Glomerular visceral epithelial cell (primary cell): ENCODE results near the gene INTU.

ENCODE experiments used
- DNase-seq: peaks from one replicate; pipeline ENCODE4 v3.0.0-alpha.2; 2016; ENCODE audit errors: extremely low spot score

INTU gene

DNA sequence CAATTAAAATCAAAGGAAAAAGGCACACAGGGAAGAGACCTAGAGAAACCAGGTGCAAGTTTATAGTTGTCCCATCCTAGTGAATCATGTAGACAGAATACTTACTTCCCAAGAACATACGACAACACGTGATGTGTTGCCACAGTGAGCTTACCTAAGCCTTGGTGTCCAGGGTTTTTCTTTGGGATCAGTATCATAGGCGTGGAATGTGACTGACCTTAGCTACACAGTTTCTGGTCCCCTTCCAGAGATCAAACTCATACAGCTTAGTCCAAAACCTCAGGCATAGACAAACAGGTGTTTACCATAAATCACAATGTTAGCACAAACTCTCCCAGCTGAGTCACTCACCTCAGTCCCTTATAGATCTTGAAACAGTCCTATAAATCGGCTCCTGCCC, 115.1 kb downstream of the INTU start:
- no peak for DNase-seq

GRCh38 chr4:127748957-127749356, 116.2 kb downstream of the INTU start:
- DNase-seq, result no peak

GRCh38 chr4:127756906-127757305, 124.1 kb downstream of the INTU start:
- no peak for DNase-seq

- DNase-seq, result no peak
Observed at GRCh38 chr4:127759228-127759820, 126.6 kb downstream of the INTU start.

DNA sequence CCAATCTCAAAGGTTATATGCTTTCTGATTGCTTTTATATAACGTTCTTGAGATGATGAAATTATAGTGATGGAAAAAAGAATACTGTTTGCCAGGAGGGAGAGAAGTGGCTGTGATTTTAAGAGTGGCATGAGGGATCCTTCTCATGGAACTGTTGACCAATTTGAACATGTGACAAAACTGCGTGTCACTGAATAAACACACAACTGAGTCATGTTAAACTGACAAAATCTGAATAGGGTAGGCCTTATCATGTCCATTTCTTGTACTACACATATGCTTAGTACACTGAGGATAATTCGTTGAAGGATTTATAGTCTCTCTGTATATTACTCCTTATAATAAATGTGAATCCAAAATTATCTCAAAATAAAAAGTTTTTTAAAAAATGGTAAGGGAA, 127.1 kb downstream of the INTU start:
- no peak for DNase-seq

DNA sequence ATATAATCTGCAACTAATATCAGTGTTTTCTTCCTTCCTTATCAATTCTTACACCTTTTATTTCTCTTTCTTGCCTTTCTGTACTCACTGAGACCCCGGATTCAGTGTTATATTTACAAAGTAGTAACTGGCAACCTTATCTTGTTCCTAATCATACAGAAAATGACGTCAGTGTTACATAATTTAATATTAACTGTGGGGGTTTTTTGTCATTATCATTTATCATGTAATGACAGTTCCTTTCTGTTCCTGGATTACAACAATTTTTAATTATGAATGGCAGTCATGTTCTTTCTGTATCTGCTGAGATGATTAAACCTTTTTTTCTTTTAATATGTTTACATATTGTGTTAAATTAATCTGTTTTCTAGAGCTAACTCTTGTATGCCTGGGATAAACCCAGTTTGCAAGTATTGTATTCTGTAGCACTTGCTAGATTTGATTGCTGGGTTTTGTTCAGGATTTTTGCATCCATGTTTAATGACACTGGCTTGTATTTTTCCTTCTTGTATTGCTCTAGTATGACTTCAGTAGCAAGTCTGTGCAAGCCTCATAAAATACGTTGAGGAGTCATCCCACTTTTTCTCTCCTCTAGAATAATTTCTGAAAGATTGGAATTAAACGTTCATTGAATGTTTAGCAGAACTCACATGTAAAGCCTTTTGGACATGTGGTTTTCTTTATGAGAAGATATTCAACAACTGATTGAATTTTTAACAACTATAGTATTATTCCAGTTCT, 138.9 kb downstream of the INTU start:
- DNase-seq, result no peak

DNA sequence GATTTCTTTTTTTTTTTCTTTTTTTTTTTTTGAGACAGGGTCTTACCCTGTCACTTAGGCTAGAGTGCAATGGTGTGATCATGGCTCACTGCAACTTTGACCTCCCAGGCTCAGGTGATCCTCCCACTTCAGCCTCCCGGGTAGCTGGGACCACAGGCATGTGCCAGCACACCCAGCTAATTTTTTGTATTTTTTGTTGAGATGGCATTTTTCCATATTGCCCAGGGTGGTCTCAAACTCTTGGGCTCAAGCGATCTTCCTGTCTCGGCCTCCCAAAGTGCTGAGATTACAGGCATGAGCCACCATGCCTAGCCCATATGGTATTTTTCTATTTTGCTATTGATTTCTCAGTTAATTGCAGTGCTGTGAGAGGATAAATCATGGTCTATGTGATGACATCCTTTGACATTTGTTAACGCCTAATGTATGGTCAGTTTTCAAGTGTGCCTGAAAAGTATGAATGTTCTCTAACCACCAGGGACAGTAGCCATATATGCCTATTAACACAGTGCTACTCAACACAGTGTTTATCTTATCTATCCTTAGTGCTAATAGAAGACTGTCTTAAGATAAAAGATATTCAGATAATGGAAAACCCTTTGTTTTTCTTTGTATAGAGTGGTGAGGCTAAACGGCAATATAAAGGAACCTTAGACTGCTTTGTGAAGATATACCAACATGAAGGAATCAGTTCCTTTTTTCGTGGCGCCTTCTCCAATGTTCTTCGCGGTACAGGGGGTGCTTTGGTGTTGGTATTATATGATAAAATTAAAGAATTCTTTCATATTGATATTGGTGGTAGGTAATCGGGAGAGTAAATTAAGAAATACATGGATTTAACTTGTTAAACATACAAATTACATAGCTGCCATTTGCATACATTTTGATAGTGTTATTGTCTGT, 140.3 kb downstream of the INTU start:
- no peak for DNase-seq

DNA sequence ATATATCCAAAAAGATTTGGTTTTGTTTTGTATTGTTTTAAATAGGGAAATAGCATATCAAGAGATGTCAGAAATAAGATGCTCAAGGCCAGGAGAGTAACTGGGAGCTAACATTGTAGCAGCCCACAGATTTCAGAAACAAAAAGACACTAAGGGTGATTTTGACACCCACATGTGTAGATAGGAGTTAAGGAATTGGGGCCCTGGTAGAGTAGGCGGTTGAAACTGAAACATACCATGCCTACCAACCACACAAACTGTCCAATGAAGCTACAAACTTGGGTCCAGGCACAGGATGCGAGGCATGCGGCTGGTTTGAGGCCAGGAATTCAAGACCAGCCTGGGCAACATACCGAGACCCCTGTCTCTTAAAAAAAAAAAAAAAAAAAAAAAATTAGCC, 143.1 kb downstream of the INTU start:
- DNase-seq, result no peak
